ENCODE results near the gene TMEM59L. TPM values are rescaled to one million over a fixed set of nuclear protein-coding genes. Genes with fewer than 3 reads are reported as not detected.

TMEM59L gene
- total and polyA plus RNA-seq, 2 donors from 2014 or later, result 1.5 to 5.9 TPM

GRCh38 chr19:18608102-18608804 is 4.4 kb upstream of the TMEM59L start:
- Histone ChIP-seq H3K9me3 (ENCODE audit: control insufficient read depth in 2 of 3, insufficient read depth in 1 of 3, low read length in 3 of 3) (no peaks in the 10 kb centered on the region), H3K36me3 (ENCODE audit: control insufficient read depth in 2 of 3, insufficient read depth in 3 of 3, low read length in 3 of 3) (no peaks in the 10 kb centered on the region), H3K4me3 (ENCODE audit: low read length in 3 of 3) (no peak overlapping the region), H3K9ac (ENCODE audit: low read length in 3 of 3) (no peak overlapping the region), H3K4me1 (ENCODE audit: control insufficient read depth in 2 of 3, insufficient read depth in 2 of 3, low read depth in 1 of 3, low read length in 3 of 3) (peaks cover 0 to 11% (median 0%) of the 10 kb centered on the region in 3 donors), H3K27me3 (ENCODE audit: control insufficient read depth, insufficient read depth, low read length) (peaks cover 38% of the 10 kb centered on the region), H3K27ac (ENCODE audit: low read depth in 2 of 2, low read length in 2 of 2) (no peak overlapping the region)
- DNase-seq (no peak), FAIRE-seq (no peak)
- intact Hi-C loops (cut with DNase I), result no loop called here
- TF ChIP-seq CTCF (IDR thresholded peaks at IDR 0.05; ENCODE audit: borderline replicate concordance, extremely low read depth, insufficient read depth), result no peak

GRCh38 chr19:18608805-18609716 is 3.6 kb upstream of the TMEM59L start:
- FAIRE-seq, result no peak
- Histone ChIP-seq H3K9me3 (ENCODE audit: control insufficient read depth in 2 of 3, insufficient read depth in 1 of 3, low read length in 3 of 3) (no peaks in the 10 kb centered on the region), H3K36me3 (ENCODE audit: control insufficient read depth in 2 of 3, insufficient read depth in 3 of 3, low read length in 3 of 3) (no peaks in the 10 kb centered on the region)

GRCh38 chr19:18609717-18610051 is 3.0 kb upstream of the TMEM59L start:
- Histone ChIP-seq H3K27me3 (ENCODE audit: control insufficient read depth, insufficient read depth, low read length) (peaks cover 37% of the 10 kb centered on the region), H3K4me3 (ENCODE audit: low read length in 3 of 3) (no peak overlapping the region), H3K4me1 (ENCODE audit: control insufficient read depth in 2 of 3, insufficient read depth in 2 of 3, low read depth in 1 of 3, low read length in 3 of 3) (peaks cover 0 to 11% (median 0%) of the 10 kb centered on the region in 3 donors), H3K36me3 (ENCODE audit: control insufficient read depth in 2 of 3, insufficient read depth in 3 of 3, low read length in 3 of 3) (no peaks in the 10 kb centered on the region), H3K9me3 (ENCODE audit: control insufficient read depth in 2 of 3, insufficient read depth in 1 of 3, low read length in 3 of 3) (no peaks in the 10 kb centered on the region), H3K27ac (ENCODE audit: low read depth in 2 of 2, low read length in 2 of 2) (no peak overlapping the region), H3K9ac (ENCODE audit: low read length in 3 of 3) (no peak overlapping the region)
- TF ChIP-seq CTCF (IDR thresholded peaks at IDR 0.05; ENCODE audit: borderline replicate concordance, extremely low read depth, insufficient read depth), result no peak
- no peak for DNase-seq
- FAIRE-seq, result no peak
- intact Hi-C loops (cut with DNase I), result no loop called here

More at GRCh38 chr19:18608805-18609716, 3.6 kb upstream of the TMEM59L start:
- no peak overlapping the region for H3K4me3 ChIP-seq (ENCODE audit: low read length in 3 of 3)
- H3K4me1 ChIP-seq (ENCODE audit: control insufficient read depth in 2 of 3, insufficient read depth in 2 of 3, low read depth in 1 of 3, low read length in 3 of 3), result peaks cover 0 to 11% (median 0%) of the 10 kb centered on the region in 3 donors
- no peak for DNase-seq
- H3K27ac ChIP-seq (ENCODE audit: low read depth in 2 of 2, low read length in 2 of 2), result no peak overlapping the region
- intact Hi-C loops (cut with DNase I), result no loop called here
- peaks cover 39% of the 10 kb centered on the region for H3K27me3 ChIP-seq (ENCODE audit: control insufficient read depth, insufficient read depth, low read length)
- TF ChIP-seq CTCF (IDR thresholded peaks at IDR 0.05; ENCODE audit: borderline replicate concordance, extremely low read depth, insufficient read depth), result no peak
- H3K9ac ChIP-seq (ENCODE audit: low read length in 3 of 3), result no peak overlapping the region

Data from kidney (tissue), 14 donors.